HG03025 (cell line): ENCODE data around the gene MTTP.

Experiments used
- ATAC-seq: cut with Tn5 transposase; IDR thresholded peaks from one replicate; pipeline ENCODE4 v1.9.1; 2021; ENCODE audit warnings: mild to moderate bottlenecking, moderate library complexity; ENCODE audit not compliant: unreplicated experiment, low FRiP score

Gene MTTP

GRCh38 chr4:99636422-99636821, 61.8 kb downstream of the MTTP start:
- ATAC-seq, result no peak

- no peak for ATAC-seq
Measured at GRCh38 chr4:99637174-99637573, 62.5 kb downstream of the MTTP start.

- ATAC-seq, result no peak
Measured at GRCh38 chr4:99640676-99641075, 66.1 kb downstream of the MTTP start.

- ATAC-seq, result no peak
Measured at GRCh38 chr4:99642725-99643489, 68.3 kb downstream of the MTTP start.

GRCh38 chr4:99644453-99644852, 69.8 kb downstream of the MTTP start:
- no peak for ATAC-seq

- no peak for ATAC-seq
Measured at GRCh38 chr4:99645036-99645435, 70.4 kb downstream of the MTTP start.

GRCh38 chr4:99645638-99646037, 71.0 kb downstream of the MTTP start:
- no peak for ATAC-seq

- no peak for ATAC-seq
Measured at GRCh38 chr4:99647071-99647470, 72.4 kb downstream of the MTTP start.

- ATAC-seq, result no peak
Measured at GRCh38 chr4:99648321-99648720, 73.7 kb downstream of the MTTP start.

GRCh38 chr4:99649208-99649607, 74.6 kb downstream of the MTTP start:
- ATAC-seq, result no peak

- no peak for ATAC-seq
Measured at GRCh38 chr4:99649778-99650177, 75.2 kb downstream of the MTTP start.

GRCh38 chr4:99651016-99651769, 76.6 kb downstream of the MTTP start:
- no peak for ATAC-seq

GRCh38 chr4:99651811-99652485, 77.3 kb downstream of the MTTP start:
- ATAC-seq, result no peak

- no peak for ATAC-seq
Measured at GRCh38 chr4:99652596-99653436, 78.2 kb downstream of the MTTP start.

- ATAC-seq, result no peak
Measured at GRCh38 chr4:99653916-99654315, 79.3 kb downstream of the MTTP start.

- ATAC-seq, result no peak
Measured at GRCh38 chr4:99654361-99654761, 79.7 kb downstream of the MTTP start.

GRCh38 chr4:99655308-99656081, 80.9 kb downstream of the MTTP start:
- no peak for ATAC-seq

GRCh38 chr4:99657798-99658197, 83.2 kb downstream of the MTTP start, which contains the start of gene C4orf54:
Gene C4orf54 (minus strand): TSS chr4:99657828. CDS start chr4:99654648, 3,180 bp downstream.
- ATAC-seq, result no peak

- no peak for ATAC-seq
Measured at GRCh38 chr4:99658666-99659065, 84.0 kb downstream of the MTTP start.

GRCh38 chr4:99661907-99662306, 87.3 kb downstream of the MTTP start:
- ATAC-seq, result no peak
